ENCODE measurements around the gene NXPH1.

- TF ChIP-seq POLR2A (IDR thresholded peaks at IDR 0.05) (no peak), CTCF (IDR thresholded peaks at IDR 0.05 in 8 of 11, conservative IDR thresholded peaks at IDR 0.05 in 3 of 11) (no peak)
Observed at GRCh38 chr7:8710124-8710523, 276.7 kb downstream of the NXPH1 start.

Data from spleen (tissue), 7 donors.